NCI-H345 treated with DMSO at 0.1 percent for 48 hours (cell line): ENCODE results near the gene TMEM239.

Experiments used
- DNase-seq: peaks from one replicate; lab custom pipeline; 2025; ENCODE audit not compliant: unreplicated experiment; lab: John Stamatoyannopoulos, UW

The TMEM239 gene

DNA sequence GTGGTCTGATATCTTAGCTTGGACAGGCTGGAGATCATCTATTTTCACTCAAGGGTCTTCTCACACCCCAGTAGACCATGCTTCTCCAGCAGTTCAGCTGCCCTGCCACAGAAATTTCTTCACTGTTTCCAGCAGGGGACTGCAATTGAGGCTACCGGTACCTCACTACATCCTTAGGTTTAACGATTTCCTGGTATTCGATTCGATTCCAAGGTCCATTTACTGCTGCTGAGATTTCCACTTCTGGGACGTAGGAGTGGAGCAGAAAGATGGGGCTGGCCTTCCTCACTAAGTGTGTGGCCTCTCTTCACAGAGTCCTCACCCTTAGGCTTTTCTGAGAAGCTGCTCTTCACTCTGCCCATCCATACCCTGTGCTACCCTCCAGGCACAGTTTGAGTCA, 30.5 kb downstream of the TMEM239 start:
- no peak for DNase-seq

DNA sequence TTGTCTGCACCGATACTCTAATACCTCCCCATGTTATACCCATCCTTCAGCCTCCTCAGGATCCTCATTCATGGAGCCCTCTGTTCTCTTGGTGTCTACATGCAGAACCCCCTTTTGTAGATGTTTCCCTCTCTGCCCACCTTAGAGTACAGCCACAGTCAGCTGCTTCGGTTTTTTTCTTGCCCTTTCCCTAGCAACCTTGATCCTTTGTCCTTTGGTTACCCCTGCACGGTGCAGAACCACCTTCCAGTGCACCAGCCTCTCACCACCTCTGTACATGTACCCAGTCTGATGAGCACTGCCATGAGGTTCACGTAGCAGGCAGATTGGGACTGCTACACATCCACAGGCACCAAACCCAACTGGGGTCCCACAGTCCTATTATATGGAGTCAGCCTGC, 31.6 kb downstream of the TMEM239 start:
- no peak for DNase-seq

DNA sequence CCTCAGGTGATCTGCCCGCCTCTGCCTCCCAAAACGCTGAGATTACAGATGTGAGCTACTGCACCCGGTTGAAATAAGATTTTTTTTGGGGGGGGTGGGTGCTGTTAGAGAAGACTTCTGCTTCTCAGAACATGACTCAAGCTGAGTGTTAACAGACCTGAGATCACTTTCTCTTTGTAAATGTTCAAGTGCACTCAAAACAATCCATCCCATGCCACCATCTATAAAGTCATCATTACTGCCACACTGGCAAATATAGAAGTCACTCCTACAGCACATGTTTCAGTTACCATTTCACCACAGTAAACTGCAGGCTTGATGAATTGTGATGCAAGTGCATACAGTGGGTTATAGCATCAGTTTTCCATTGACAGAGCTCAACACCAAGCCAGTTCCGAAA, 33.4 kb downstream of the TMEM239 start:
- no peak for DNase-seq

DNA sequence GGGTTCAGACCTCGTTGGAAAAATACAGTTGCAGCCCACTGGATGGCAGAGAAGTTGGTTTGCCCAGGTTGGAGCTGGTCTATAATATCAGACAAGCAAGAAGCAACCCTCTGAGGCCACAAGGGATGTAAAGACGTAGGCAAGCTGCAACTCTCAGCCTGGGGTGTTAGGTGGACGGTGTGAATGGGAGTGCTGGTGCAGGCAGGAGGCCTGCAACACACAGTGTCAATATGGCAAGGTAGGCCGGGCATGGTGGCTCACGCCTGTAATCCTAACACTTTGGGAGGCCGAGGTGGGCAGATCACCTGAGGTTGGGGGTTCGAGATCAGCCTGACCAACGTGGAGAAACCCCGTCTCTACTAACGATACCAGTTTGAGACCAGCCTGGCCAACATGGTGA, 34.9 kb downstream of the TMEM239 start:
- DNase-seq: no peak

DNA sequence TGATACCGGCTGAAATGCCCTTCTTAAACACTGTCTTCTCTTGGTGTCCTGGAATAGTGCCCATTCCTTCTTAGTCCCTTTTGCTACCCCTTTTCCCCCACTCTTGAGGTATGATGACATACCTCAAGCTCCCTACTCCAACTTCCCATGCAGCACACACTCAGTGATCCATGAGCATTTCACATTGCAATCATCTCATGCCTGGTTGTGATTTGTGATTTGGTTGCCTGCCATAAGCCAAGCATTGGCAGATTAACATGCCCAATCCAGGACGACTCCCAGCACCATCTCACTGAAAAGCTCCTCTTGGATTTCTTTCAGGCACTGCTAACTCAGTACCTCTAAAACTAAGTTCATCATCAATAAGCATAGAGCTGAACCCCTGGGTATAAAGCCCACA, 42.4 kb downstream of the TMEM239 start:
- no peak for DNase-seq

DNA sequence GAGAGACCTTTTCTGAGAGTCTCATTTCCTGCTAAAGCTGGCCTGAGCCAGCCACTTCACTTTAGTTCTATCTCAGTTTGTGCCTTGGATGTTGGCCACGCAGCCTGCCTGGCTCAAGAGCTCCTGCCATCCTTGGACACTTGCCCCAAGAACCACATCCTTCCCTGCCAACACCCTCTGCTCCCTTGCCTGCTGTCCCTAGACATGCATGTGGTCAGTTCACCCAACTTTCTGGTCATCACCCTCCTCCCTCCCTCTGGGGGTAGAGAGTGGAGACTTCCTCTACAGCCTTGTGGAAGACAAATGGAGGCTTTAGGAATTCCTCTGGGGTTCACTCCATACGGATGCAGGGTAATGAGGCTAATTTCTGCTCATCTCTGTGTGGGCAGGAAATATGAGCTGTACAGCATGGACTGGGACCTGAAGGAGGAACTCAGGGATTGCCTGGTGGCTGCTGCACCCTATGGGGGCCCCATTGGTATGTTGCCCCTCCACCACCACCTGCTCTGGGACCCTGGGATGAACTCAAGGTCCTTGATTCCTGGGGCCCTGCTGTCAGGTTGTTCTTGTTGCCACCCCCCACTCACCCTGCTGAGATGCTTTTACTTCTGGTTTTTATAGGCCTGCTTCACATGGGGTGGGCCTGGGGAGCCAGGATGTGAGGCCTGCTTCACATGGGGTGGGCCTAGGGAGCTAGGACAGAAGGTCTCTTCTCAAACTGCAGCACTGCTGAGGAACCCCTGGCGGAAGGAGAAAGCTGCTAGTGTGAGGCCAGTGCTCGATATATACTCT, 43.4 kb downstream of the TMEM239 start:
- no peak for DNase-seq

DNA sequence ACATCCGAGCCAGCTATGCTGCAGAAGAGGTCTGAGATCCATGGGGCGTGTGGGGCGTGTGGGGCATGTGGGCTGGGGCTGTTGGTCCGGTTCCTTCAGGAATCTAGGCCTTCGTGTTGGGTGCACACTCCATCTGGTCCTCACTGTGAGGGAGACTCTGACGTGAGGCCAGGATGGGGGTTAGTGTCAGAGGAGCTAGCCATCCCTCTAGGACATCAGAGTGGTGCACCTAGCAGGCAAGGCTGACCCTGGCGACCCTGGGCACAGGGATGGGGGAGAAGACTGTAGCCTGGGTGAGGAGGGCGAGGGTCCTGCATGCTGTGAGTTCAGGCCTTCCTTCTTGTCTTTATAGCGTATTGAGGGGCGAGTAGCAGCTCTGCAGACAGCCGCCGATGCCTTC, 48.5 kb downstream of the TMEM239 start:
- no peak for DNase-seq

DNA sequence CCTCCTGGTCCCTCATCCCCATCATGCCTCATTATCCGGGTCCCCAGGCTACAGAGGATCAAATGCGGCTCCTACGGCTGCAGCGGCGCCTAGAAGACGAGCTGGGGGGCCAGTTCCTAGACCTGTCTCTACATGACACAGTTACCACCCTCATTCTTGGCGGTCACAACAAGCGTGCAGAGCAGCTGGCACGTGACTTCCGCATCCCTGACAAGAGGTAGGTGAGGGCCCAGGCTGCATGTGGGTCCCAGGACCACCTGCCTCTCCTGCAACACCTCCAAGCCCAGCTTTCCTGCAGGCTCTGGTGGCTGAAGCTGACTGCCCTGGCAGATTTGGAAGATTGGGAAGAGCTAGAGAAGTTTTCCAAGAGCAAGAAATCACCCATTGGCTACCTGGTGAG, 48.9 kb downstream of the TMEM239 start:
- DNase-seq: no peak

DNA sequence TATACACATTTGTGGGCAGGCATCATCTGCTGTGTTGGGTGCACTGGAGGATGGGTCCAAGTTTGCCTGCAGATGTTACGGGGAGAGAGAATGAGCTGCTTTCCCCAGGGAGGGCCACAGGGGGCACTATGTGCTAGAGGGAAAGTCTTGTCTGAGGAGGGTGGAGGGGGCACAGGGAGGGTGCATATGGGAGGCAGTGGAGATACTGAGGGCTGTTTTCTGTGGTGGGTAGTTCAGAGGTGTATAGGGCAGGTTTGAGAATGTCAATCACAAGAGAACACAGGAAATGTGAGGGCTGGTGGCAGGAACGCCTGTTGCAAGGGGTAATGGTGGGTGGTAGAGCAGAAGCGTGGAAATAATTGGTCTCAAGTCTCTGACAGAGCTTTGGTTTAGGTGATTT, 49.5 kb downstream of the TMEM239 start:
- DNase-seq: no peak

DNA sequence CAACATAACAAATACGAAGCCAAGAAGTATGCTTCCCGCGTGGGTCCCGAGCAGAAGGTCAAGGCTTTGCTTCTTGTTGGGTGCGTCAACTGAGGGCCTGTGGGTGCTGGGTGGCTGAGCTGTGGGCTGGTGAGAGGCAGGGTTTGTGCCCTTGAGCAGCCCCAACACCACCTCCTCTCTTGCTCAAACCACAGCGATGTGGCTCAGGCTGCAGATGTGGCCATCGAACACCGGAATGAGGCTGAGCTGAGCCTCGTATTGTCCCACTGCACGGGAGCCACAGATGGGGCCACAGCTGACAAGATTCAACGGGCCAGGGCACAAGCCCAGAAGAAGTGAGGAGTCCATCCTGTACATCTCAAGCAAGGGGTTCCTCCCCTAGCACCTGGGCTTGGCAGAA, 50.1 kb downstream of the TMEM239 start:
- DNase-seq: no peak

DNA sequence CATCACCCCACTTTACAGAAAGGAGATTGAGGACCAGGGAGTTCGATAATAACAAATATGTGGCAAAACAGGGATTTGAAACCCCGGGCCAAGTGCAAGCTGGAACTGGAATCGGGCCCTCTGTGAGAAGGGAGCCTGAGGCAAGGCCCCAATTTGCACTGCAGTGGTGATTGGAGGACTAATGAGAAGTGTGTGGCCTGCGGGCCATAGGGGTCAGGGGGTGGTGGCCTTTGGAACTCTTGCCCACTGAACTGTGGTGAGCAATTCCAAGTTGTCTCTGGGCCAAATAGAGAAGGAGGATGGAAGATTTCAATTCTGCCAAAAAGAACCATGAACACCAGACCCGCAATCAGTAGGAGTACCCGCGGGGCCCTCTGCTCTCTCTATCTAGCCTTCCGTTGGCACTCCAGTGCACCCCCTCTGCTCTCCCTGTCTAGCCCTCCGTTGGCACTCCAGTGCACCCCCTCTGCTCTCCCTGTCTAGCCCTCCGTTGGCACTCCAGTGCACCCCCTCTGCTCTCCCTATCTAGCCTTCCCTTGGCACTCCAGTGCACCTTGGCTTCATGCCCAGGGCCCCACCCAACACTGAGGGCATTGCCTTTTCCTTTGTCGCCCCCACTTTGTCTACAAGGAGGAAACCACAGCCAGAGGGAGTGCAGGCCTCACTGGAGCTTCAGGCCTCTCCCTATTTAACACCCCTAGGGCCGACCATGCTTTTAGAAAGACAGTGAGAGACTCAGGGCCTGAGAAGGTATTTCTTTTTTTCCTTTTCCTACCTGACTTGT, 51.1 kb downstream of the TMEM239 start:
- no peak for DNase-seq
